GM18858 (cell line): ENCODE measurements around the gene EGLN2.
"Not testable (repeated sequence)": the region's sequence is repeated elsewhere in the genome, so short reads cannot be mapped to it uniquely, and the experiment has no call there.

Experiments
- ATAC-seq: cut with Tn5 transposase; IDR thresholded peaks from one replicate; pipeline ENCODE4 v1.9.1; 2021; ENCODE audit not compliant: unreplicated experiment

The EGLN2 gene

GRCh38 chr19:40776364-40776763, 22.6 kb upstream of the EGLN2 start:
- no peak for ATAC-seq

- peak; percentile 51 for ATAC-seq
These were observed 21.9 kb upstream of the EGLN2 start for GRCh38 chr19:40776932-40777644.

- no peak for ATAC-seq
These were observed 21.4 kb upstream of the EGLN2 start for GRCh38 chr19:40777645-40777936.

- peak; percentile 39 for ATAC-seq
These were observed 20.9 kb upstream of the EGLN2 start, which contains the start of gene RAB4B for GRCh38 chr19:40777937-40778705. TSS of gene RAB4B (plus strand) at chr19:40778247. CDS start at chr19:40778376, 129 bp downstream.

GRCh38 chr19:40778706-40779284, 20.2 kb upstream of the EGLN2 start:
- no peak for ATAC-seq

- ATAC-seq, result no peak
These were observed 18.4 kb upstream of the EGLN2 start for GRCh38 chr19:40780582-40780981.

DNA sequence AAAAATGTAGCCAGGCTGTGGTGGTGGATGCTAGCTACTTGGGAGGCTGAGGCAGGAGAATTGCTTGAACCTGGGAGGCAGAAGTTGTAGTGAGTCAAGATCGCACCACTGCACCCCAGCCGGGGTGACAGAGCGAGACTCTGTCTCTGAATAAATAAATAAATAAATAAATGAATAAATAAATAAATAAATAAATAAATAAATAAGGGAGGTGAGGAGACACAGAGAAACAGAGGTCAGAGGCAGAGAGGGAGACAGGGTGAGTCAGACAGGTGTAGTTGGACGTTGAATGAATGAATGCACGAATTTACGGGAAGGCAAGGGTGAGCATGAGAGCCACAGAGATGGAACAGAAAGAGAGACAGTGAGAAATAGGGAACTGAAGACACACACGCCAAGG, 17.9 kb upstream of the EGLN2 start:
- ATAC-seq, result no peak

DNA sequence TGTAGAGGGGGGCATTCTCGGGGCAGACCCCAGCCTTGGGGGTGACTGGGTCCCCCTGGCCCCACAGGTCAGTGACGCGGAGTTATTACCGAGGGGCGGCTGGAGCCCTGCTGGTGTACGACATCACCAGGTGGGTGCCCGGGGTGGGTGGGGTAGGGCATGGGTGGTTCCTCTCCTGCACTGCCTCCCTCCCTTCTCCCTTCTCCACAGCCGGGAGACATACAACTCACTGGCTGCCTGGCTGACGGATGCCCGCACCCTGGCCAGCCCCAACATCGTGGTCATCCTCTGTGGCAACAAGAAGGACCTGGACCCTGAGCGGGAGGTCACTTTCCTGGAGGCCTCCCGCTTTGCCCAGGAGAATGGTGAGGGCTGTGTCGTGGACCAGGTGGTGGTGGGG, 15.3 kb upstream of the EGLN2 start:
- ATAC-seq, result no peak

DNA sequence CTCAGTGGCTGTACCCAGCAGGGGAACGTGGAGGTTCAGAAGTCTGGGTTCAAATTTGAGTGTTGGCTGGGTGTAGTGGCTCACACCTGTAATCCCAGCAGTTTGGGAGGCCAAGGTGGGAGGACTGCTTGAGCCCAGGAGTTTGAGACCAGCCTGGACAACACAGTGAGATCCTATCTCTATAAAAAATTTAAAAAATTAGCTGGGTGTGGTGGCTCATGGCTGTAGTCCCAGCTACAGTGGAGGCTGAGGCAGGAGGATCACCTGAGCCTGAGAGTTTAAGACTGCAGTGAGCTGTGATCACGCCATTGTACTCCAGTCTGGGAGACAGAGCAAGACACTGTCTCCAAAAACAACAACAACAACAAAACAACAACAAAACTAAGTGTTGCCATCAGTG, 14.8 kb upstream of the EGLN2 start:
- ATAC-seq, result not testable (repeated sequence)

GRCh38 chr19:40785526-40785925, 13.5 kb upstream of the EGLN2 start:
- ATAC-seq, result no peak

- ATAC-seq, result no peak
These were observed 12.6 kb upstream of the EGLN2 start for GRCh38 chr19:40786060-40787037.

DNA sequence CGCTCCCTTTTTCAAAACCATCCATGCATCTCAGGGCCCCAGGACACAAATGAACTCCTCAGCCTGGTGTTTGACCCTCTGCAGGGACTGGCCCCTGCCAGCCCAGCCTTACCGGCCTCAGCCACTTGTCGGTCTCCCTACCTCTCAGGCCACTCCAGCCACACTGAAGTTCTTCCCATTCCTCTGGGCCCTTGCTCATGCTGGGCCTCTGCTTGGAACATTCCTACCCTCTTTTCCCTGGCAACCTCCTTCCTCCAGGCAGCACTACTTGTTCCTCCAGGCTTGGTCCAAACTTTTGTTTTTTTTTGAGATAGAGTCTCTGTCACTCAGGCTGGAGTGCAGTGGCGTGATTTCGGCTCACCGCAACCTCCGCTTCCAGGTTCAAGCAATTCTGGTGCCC, 7.6 kb upstream of the EGLN2 start:
- no peak for ATAC-seq

DNA sequence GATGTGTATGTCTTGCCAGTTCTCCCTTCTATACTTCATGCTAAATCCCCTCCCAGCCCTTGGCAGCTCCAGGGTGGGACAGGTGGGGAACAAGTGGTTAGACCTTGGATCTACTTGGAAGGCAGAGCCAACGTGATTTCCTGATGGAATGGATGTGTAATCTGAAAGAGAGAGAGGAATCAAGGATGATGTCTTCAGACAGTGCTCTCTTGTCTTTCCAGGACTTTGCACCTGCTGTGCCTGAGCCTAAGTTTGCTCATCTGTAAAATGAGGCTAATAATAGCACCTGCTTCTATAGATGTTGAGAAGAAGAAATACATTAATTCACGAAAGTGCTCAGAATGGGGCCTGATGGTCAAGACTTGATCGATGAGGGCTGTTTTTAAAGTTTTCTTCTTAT, 7.0 kb upstream of the EGLN2 start:
- ATAC-seq, result no peak

GRCh38 chr19:40797166-40797962, 1.6 kb upstream of the EGLN2 start:
- no peak for ATAC-seq

GRCh38 chr19:40797963-40798682, 868 bp upstream of the EGLN2 start:
- peak; percentile 11 for ATAC-seq

DNA sequence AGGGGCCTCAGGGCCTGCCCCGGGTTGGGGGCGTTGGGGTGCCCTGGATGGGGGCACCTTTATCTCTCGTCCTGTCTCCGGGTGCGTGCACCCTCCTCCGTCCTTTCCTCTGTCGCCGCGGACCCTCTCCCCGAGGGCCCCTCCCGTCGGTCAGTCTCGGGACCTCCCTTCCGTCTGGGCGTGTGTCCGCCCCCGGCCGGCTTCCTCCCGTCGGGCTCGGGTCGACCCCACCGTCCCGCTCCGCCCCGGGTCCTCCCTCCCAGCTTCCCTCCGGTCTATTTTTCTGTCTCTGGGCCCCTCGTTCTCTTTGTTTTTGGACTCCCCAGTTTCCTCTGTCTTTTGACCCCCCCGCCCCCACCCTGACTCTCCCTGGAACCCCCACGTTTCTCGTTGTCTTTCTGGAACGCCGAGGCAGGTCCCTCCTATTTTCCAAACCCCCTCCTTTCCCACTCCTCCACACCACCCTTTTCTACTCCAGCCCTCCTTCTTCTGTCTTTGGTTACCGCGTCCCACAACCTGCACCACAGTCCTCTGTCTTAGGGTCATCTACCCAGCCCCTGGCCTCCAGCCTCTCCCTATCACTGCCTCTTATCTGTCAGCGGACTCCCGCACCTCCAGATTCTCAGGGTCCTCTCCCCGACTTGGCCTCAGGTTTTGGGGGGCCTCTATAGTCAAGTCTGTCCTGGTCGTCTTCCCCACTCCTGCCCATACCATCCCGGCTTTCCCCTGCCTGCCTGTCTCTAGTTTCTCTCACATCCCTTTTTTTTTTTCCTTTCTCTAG, 757 bp downstream of the EGLN2 start:
- ATAC-seq, result no peak

GRCh38 chr19:40800339-40800996, 1.5 kb downstream of the EGLN2 start:
- ATAC-seq, result no peak

DNA sequence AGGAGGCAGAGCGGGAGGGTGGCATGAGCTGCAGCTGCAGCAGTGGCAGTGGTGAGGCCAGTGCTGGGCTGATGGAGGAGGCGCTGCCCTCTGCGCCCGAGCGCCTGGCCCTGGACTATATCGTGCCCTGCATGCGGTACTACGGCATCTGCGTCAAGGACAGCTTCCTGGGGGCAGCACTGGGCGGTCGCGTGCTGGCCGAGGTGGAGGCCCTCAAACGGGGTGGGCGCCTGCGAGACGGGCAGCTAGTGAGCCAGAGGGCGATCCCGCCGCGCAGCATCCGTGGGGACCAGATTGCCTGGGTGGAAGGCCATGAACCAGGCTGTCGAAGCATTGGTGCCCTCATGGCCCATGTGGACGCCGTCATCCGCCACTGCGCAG, 2.0 kb downstream of the EGLN2 start:
- ATAC-seq, result no peak
